T-helper 22 cell (primary cell): Measurements from ENCODE around the gene MFSD1.
"Not testable (repeated sequence)": the region's sequence is repeated elsewhere in the genome, so short reads cannot be mapped to it uniquely, and the experiment has no call there.

ENCODE experiments used
- DNase-seq: peaks from one replicate; pipeline ENCODE4 v3.0.0-alpha.2; 2020; ENCODE audit warnings: low read depth

MFSD1 gene

DNA sequence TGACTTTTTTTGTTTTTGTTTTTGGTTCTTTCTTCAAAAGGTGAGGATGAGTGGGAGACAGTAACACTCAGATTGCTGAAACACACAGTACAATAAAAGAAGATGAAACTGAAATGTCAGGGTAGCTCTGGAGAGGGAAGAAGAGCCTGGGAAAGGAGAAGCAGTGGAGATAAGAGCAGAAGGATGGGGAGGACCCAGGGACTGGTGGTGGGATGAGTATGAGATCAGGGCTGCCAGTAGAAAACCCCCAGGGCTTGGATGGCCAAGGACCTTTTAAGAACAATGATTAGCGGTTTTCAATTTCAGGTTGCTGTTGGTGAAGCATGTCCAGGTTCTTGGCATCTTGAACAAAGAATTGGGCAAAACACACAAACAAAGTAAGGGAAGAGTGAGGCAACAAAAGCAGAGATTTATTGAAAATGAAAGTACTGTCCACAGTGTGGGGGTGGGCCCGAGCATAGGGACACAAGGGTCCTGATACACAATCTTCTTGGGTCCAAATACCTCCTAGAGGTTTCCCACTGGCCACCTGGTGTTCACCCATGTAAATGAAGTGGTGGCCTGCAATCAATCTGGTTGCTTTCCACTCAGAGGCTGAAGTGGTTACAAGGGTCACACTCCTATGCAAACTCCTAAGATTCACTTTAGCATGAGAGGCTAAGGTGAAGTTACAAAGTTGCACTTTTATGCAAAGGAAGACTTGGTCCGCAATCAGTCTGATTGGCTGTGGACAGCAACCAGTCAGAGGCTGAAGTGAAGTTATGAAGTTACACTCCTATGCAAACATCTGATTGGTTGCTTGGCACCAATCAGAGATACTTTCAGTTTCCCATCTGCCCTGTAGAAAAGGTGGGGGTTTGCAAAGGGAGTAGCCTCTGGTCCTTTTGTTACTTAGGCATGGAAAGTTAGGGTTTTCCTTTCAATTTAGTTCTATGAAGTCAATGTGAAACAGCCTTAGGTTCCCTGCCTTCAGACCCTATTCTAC, 26.1 kb upstream of the MFSD1 start:
- DNase-seq: no peak

DNA sequence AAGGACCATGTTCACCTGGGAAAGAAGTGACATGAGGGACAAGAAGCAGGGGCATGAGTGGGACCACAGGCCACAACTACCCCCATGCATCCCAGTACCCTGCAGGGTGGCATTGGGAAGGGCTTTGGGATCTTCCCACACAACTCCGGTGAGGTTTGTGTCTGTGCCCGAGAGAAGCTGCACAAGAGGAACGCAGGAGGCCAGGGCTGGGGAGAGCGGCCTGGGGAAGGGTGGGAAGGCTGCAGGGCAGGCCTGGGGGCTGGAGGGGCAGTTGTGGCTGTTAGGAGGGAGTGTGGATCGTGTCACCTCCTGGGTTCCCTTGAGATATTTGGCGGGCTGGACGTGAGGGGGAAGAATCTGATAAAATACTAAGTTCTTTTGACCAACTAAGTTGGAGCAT, 25.3 kb upstream of the MFSD1 start:
- DNase-seq: no peak

DNA sequence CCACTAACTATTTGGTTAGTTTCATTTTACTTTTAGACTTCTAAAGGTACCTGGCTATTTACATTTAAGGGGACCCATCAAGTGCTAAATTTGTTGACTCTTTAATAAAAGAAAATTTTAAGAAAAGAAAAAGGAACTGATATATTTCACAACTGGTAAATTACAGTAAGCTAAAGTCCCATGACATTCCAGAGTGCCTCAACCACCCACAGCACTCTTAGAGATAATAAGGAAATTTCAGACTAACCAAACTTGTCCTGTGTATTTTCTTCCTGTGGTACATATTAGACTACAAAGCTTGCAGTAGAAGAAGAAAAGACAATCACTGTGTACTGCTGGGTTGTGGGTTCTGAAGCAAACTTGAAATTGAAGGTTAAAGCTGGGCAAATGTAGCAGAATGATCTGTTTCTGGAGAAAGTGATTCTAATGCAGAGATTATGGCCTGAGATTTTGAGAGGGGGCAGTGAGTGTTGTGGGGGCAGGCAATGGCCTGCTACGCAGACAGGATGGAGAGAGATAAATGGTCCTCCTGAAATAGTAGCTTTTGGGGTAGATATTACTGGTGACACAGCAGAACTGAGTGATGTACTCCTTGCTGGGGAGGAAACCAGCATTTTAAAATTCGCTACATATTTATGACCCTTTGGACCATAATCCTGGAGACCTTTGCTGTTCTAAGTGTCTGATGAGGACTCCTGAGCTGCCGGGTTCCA, 24.5 kb upstream of the MFSD1 start:
- DNase-seq: no peak

GRCh38 chr3:158780766-158781165, 21.1 kb upstream of the MFSD1 start:
- DNase-seq: no peak

GRCh38 chr3:158781191-158781590, 20.7 kb upstream of the MFSD1 start:
- no peak for DNase-seq

DNA sequence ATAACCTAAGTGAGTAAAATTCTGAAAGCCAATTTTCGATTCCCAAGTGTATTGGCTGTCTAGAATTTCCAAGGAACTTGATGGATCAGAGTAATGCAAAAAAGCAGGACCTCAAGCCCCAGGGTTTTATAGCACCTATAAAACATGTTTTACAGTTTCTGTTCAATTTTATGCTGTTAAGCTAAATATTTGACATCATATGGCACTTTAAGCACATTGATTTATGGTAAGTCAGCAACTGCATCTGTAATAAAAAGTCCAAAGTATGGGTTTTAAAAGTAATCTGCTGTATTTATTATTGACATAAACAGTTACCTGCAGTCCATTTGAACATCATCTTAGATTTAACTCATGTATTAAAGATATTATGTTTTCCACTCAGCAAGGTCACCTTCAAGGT, 20.0 kb upstream of the MFSD1 start:
- DNase-seq: no peak

GRCh38 chr3:158782283-158782989, 19.4 kb upstream of the MFSD1 start:
- DNase-seq: no peak

DNA sequence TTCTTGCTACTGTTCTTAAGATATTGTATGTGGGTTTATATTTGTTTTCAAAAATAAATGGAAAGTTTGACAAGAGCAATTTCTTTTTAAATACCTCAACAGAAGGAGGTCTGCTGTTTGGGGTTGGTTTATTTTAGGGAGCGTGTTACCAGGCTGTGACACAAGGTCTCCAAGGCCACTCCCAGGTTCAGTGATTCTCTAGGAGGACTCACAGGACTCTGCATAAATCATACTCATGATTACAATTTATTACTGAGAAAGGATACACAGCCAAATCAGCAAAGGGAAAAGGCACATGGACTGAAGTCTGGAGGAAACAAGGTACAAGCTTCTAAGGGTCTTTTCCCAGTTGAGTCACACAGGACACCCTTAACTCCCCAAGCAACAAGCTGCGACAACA, 18.8 kb upstream of the MFSD1 start:
- DNase-seq: no peak

DNA sequence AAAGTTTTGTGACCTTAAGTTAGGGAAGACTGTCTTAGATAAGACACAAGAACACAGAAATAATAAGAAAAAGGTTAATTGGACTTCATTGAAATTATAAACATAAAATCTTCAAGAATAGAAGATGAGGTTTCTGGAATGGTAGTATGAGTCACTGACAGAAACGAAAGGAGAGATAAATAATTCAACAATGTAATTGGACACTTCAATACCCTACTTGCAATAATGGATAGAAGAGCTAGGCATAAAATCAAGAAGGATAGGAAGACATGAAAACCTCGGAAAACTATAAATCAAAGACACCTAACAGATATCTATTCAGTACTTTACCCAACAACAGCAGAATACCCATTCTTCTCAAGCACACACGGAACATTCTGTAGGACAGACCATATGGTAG, 15.9 kb upstream of the MFSD1 start:
- DNase-seq: no peak

- no peak for DNase-seq
Measured at GRCh38 chr3:158788446-158788845, 13.4 kb upstream of the MFSD1 start.

- no peak for DNase-seq
Measured at GRCh38 chr3:158789592-158789991, 12.3 kb upstream of the MFSD1 start.

DNA sequence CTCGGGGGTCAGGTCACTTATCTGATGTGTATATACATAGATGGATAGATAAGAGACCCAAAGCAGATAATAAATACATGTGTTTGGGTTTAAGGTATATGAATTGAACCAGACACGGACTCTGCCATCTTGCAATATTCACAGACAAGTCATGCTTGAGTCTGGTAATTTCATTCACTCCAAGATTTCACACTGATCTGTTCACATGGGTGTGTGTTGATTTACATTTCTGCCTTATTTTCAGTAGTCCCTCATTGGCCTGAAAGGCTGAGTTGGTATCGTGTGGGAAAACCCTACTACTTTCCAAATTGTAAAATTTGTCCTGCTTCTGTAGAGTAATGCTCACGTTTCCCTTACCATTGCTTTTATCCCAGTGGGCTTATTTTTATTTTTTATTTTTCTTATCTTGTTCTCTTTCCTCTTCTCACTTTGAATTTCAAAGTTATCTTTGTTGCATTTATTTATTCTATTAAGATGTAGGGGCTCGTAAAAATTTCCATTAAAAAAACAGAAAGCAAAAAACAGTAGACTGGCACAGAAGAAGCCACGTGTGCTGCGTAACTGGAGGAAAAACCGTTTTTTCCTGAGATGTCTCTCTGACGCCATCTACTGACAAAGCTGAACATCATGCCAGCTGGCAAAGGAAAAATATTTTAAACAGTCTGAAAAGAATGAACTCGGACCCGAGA, 10.8 kb upstream of the MFSD1 start:
- DNase-seq: no peak

GRCh38 chr3:158791590-158791920, 10.3 kb upstream of the MFSD1 start:
- DNase-seq: not testable (repeated sequence)

GRCh38 chr3:158792709-158793108, 9.1 kb upstream of the MFSD1 start:
- DNase-seq: no peak

- no peak for DNase-seq
Measured at GRCh38 chr3:158794206-158794605, 7.6 kb upstream of the MFSD1 start.

GRCh38 chr3:158794936-158795518, 6.8 kb upstream of the MFSD1 start:
- no peak for DNase-seq

- no peak for DNase-seq
Measured at GRCh38 chr3:158801201-158801600, 653 bp upstream of the MFSD1 start.

GRCh38 chr3:158802409-158803268, 785 bp downstream of the MFSD1 start:
- DNase-seq: no peak

DNA sequence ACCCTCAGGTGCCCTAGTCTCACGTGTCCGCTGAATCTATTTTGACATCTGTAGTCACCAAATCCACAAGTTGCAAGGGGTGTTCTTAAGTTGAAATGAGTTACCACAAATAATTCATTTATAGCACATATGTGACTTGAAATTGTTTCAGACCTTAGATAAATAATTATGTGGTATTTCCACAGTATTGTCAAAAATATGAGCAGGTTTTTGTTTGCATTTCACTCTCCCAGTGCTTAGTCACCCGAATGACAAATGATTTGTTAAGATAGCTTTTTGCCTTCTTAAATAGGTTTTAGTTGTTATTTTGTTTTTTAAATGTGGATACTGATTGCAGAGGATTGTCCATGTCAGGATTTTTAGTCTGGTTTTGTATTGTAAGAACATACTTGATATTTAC, 2.6 kb downstream of the MFSD1 start:
- no peak for DNase-seq

GRCh38 chr3:158808697-158809096, 6.8 kb downstream of the MFSD1 start:
- no peak for DNase-seq

- DNase-seq: no peak
Measured at GRCh38 chr3:158809642-158810041, 7.8 kb downstream of the MFSD1 start.
